HG02970 (cell line): ENCODE data around the gene EMP2.
"Not testable (repeated sequence)": the region's sequence is repeated elsewhere in the genome, so short reads cannot be mapped to it uniquely, and the experiment has no call there.

Source experiments
- ATAC-seq: cut with Tn5 transposase; IDR thresholded peaks from one replicate; pipeline ENCODE4 v1.9.1; 2021; ENCODE audit warnings: mild to moderate bottlenecking, moderate library complexity, moderate number of reproducible peaks; ENCODE audit not compliant: unreplicated experiment, low FRiP score

The EMP2 gene

DNA sequence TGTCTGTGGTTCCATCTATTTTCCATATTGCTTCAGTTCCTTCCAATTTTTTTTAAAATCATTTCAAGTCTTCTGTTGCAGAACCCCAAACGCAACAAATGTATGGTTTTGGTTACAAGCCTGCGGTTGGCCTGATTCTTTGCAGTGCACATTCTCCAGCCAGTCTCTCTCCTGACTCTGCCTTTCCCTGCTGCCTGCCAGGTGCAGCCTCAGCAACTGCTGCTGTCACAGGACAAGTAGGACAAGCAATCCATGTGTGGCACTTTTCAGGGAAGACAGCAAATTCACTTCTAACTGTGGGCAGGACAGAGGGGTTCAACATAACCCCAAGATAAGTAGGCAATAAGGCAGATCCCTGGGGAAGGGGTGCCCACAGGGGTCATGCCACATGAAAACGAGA lies 24.2 kb downstream of the EMP2 start:
- no peak for ATAC-seq

- no peak for ATAC-seq
These were observed 25.8 kb downstream of the EMP2 start for GRCh38 chr16:10554569-10554968.

DNA sequence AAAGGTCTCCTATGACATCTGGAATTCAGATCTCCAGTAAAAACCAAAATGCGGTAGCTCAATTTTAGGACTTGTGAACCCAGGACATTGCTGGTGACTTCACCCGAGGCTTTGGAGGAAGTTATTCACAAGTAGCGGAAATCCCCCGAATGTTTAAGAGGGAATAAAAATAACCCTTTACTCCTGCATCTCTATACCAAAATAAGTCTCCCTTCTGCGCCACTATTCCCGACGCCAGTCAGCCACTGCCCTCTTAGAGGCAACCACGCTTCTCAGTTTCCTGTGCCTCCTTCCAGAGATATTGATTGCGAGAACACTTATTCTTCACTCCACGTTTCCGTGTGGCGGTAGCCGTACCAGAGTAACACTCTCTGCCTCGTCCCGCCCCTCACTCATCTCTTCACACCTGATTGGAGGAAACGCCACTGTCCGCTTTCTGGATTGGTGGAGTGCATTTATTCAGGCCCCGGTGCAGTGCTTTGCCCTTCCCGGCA lies 27.4 kb downstream of the EMP2 start:
- ATAC-seq, result no peak

- ATAC-seq, result no peak
These were observed 28.1 kb downstream of the EMP2 start for GRCh38 chr16:10552281-10552680.

- ATAC-seq, result no peak
These were observed 28.5 kb downstream of the EMP2 start for GRCh38 chr16:10551881-10552280.

DNA sequence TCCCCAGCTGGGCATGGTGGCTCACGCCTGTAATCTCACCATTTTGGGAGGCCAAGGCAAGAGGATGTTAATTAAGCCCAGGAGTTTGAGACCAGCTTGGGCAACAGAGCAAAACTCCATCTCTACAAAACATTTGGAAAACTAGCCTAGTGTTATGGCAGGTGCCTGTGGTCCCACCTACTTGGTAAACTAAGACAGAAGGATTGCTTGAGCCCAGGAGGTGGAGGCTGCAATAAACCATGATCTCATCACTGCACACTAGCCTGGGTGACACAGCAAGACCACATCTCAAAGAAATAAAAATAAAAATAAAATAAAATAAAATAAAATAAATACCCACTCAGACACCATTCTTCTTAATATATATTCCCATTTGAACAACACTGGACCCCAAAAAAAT lies 32.0 kb downstream of the EMP2 start:
- no peak for ATAC-seq

DNA sequence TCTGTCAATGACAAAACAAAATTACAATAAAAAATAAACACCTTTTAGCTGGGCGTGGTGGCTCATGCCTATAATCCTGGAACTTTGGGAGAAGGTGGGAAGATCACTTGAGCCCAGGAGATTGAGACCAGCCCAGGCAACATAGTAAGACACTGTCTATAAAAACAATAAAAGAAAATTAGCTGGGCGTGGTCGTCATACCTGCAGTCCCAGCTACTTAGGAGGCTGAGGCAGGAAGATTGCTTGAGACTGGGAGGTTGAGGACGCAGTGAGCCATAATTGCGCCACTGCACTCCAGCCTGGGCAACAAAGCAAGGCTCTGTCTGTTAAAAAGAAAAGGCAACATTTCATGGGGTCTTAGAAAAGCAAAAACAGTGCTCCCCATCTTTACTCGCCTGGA lies 32.7 kb downstream of the EMP2 start:
- ATAC-seq, result no peak

DNA sequence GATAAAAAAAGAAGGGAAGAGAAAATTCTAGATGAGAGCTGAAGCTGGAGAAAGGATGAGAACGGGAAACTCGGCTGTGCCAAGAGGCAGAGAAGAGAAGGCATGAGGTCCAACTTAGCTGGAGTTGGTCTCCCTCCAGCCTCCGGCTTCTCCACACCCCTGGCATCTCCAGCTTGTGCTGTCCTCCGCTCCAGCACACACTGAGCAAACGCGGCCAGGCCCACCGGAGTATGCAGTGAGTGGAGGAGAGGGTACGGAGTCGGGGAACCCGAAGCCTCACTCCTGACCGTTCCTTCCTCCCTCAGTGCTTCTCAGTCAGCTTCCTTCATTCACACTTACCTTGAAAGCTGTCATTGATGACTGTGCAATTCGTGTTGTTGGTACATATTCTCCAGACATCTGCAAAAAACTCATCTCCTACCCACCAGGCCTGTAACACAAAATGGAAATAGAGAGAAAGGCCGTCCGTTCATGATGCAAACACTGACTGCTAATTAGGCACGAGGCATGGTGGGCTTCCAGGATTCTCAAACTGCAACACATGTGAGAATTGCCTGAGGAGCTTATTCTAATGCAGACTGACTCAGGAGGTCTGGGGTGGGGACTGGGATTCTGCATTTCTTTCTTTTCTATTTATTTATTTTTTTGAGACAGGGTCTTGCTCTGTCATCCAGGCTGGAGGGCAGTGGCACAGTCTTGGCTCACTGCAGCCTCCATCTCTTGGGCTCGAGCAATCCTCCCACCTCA lies 37.0 kb downstream of the EMP2 start:
- no peak for ATAC-seq

DNA sequence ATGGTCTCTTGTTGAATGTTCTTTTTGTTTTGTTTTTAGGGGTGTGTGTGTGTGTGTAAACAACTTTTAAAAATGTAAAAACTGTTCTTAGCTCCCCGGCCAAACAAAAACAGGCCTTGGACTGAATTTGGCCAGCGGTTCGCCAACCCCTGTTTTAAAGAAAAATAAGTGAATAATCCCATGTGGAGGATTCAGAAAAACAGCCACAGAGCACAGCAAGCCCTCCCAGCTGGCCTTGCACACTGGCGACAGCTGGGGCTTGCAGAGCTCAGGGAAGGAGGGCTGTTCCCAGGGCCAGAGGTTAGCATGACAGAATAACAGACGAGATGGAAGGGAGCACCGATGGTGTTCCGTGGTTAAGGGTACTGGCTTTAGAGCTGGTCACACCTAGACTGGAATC lies 39.0 kb downstream of the EMP2 start:
- ATAC-seq, result no peak

DNA sequence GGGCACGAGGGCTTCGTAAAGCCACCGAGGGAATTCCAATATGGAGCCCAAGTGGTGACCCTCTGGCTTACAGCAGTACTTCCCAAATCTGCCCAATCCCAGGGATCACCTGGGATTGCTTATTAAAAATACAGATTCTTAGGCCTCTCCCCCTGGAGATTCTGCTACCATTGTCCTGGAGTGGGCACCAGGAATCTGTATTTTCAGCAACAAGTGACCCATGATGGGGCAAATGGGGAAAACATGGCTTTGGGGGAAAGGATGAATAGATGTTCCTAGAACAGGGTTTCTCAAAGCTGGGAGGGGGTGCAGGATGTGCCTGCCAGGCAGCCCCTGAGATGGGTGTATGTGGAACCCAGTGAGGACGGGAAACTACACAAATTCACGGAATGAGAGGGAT lies 40.6 kb downstream of the EMP2 start:
- ATAC-seq, result no peak

DNA sequence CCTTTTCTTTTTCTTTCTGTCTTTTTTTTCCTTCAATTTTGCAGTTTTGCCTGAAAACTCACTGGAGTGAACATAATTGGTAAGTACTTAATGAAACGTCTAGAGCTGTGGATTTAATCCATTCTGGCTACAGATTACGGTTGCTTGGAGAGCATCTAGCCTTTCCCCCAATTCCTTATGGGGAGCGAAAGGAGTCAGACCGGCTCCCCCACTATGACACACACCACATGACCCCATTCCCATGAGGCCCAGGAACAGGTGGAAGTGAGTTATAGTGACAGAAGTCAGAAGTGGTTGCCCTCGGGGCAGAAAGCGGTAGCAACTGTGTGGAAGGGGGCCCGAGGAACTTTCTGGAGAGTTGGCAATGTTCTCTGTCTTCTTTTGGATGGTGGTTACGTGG lies 41.2 kb downstream of the EMP2 start:
- ATAC-seq, result no peak

DNA sequence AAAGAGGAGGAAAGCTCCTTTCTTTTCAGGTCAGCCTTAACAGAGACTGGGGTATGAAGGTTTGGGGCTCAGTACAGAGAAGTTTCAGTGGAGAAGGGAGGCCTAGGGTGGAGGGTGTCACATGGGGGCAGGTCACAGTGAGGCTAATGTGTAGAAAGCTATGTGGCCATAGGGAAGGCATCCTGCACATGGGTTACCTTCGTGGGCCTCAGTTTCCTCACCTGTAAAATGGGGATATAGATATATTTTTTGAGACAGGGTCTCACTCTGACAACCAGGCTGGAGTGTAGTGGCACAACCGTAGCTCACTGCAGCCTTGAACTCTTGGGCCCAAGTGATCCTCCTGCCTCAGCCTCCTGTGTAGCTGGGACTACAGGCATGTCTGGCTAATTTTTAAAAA lies 41.8 kb downstream of the EMP2 start:
- no peak for ATAC-seq

DNA sequence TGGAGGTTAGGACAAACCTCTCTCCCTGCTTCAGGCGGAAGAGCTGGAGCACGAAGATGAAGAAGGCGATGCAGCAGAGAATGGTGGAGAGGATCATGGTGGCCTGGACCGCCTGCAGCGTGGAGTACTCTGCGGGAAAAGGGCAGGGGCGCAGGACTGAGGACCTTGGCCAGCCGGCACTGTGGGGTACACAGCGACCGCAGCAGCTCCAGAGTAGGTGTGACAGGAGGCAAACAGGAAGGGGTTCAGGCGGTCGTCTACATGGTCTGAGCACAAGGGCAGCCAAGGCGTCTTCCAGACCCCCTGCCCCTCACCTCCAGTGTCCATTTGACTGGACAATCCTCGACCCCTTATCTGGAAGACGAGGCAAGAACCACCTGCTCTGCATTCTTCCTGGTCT lies 42.5 kb downstream of the EMP2 start:
- ATAC-seq, result no peak

DNA sequence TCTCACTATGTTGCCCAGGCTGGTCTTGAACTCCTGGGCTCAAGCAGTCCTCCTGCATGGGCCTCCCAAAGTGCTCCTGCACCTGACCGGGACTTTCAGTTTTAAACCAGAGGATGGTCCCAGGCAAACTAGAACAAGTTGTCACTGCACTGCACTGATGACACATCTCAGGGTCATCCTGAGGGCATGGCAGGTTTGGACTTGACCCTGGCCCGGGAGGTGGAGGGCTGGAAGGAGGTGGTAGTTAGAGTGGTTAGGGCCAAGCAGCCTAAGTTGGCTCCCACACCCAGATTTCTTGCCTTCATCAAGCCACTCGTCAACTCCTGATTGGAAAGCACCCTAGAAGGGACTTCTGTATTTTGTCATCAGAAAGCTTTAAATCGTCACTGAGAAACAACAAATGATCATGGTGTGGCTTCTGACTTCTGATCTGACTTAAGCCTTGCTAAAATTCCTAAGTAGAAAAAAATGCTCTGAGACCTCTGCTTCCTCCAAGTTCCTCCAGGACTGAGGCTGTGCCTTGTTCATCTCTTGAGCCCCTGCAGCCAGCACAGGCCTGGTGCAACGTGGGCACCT lies 43.5 kb downstream of the EMP2 start:
- ATAC-seq, result no peak

DNA sequence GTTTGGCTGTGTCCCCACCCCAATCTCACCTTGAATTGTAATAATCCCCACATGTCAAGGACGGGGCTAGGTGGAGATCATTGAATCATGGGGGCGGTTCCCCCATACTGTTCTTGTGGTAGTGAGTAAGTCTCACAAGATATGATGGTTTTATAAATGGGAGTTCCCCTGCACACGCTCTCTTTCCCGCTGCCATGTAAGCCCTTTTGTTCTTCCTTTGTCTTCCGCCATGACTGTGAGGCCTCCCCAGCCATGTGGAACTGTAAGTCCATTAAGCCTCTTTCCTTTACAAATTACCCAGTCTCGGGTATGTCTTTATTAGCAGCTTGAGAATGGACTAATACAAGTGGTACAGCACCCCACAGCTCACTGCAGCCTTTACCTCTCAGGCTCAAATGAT lies 44.1 kb downstream of the EMP2 start:
- ATAC-seq, result not testable (repeated sequence)

GRCh38 chr16:10535461-10535860 lies 44.9 kb downstream of the EMP2 start:
- ATAC-seq, result no peak

DNA sequence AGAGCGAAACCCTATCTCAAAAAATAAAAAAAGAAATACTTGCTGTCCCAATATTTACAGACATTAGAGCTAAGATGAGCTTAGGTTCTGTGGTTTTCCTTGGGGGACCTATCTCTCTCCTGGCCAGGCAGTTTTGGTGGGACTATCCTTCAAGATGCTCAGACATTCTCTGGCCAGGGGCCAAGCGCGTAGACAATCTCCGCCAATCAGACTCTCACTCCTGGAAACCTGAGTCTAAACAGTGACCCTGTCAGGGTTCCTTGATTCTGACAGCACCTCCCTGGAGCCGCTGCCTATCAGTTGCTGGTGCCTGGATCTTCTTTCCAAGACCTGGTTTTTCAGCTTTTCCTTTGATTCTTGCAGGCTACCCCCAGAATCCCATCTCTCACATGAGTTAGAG lies 45.6 kb downstream of the EMP2 start:
- ATAC-seq, result no peak

- not testable (repeated sequence) for ATAC-seq
These were observed 46.8 kb downstream of the EMP2 start for GRCh38 chr16:10533612-10534011.

GRCh38 chr16:10531582-10531981 lies 48.8 kb downstream of the EMP2 start:
- ATAC-seq, result no peak

GRCh38 chr16:10530685-10531084 lies 49.7 kb downstream of the EMP2 start:
- ATAC-seq, result no peak

GRCh38 chr16:10529895-10530669 lies 50.3 kb downstream of the EMP2 start:
- ATAC-seq, result no peak

DNA sequence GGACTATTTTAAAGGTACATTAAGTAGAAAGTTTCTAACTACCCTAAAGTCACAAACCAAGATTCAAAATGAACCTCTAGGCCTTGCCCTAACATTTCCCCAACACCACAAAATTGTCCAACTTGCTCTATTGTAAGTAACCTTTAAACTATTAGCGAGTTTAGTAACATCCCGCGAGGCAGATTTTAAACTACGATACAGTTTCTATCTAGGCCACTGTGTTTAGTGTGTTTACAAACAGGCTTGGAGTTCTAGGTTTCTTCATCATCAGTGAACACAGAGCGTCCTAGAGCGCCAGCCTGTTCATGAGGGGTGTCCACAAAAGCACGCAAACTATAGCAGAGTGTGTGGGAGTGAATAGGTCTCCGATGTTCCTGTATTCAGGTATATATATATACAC lies 51.8 kb downstream of the EMP2 start:
- ATAC-seq, result no peak
